ENCODE measurements around the gene IL3RA.
"Not testable (repeated sequence)": the region's sequence is repeated elsewhere in the genome, so short reads cannot be mapped to it uniquely, and the experiment has no call there.

Gene IL3RA

DNA sequence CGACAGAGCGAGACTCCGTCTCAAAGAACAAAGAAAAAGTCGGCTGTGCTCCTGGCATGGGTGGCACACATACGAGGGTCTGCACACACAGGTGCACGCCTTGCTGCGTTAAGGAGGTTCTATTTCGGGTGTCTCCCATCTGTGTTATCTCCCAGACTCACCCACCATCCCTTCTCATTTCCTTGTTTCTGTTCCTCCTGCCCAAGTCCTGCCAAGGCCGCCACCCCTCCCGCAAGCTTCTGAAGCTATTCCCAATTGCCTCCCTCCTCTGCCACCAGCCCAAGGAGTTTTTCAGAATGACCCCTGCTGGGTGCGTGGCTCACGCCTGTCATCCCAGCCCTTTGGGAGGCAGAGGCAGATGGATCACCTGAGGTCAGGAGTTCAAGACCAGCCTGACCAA is 6.0 kb upstream of the IL3RA start:
- no peak for DNase-seq (ENCODE audit: low read depth in 2 of 3, low spot score in 1 of 3)

- not testable (repeated sequence) for DNase-seq (ENCODE audit: low read depth in 2 of 3, low spot score in 1 of 3)
These were observed 4.2 kb upstream of the IL3RA start for GRCh38 chrX:1332433-1332832.

DNA sequence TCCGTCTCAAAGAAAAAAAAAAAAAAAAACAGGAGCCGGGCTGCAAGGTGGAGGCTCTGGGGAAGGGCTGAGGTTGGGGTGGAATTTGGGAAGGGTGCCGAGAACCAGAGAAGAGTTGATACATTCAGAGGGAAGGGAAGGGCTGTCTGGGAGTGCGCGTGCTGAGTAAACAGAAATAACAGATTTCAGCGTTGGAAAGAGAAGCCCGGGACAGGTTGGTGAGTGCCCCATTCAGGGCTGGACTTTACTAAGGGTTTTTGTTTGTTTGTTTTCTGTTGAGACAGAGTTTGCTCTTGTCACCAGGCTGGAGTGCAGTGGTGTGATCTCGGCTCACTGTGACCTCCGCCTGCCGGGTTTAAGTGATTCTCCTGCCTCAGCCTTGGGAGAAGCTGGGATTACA is 1.7 kb upstream of the IL3RA start:
- DNase-seq (ENCODE audit: low read depth in 2 of 3, low spot score in 1 of 3), result no peak

DNA sequence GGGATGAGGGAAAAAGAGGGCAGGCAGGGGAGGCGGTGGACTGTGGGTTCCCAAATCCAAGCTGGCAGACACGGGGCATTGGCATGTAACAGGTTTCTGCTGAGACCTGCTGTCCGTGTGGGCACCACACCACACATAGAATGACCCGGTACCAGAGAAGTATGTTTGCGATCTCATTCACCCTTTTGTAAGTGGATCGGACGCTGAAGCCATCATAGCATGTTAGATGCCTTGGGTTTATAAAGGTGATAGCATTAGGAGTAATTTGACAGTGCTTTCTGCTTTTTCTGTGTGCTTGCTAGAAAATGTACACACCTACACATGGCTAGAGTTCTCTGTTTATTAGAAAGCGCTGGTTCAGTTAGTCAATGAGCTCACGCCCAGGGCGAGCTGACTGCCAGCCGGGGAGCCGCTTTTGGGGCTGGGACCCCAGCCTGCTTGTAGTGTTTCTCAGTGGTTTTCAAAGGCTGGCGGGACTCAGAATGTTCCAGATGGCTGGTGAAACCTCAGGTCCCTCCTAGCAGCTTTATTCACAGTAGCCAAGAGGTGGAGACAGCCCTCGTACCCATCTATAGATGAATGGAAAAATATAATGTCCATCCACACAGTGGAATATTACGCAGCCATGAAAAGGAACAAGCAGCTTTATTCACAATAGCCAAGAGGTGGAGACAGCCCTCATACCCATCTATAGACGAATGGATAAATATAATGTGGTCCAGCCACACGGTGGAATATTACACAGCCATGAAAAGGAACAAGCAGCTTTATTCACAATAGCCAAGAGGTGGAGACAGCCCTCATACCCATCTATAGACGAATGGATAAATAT is 579 bp downstream of the IL3RA start:
- DNase-seq (ENCODE audit: low read depth in 2 of 3, low spot score in 1 of 3), result no peak

DNA sequence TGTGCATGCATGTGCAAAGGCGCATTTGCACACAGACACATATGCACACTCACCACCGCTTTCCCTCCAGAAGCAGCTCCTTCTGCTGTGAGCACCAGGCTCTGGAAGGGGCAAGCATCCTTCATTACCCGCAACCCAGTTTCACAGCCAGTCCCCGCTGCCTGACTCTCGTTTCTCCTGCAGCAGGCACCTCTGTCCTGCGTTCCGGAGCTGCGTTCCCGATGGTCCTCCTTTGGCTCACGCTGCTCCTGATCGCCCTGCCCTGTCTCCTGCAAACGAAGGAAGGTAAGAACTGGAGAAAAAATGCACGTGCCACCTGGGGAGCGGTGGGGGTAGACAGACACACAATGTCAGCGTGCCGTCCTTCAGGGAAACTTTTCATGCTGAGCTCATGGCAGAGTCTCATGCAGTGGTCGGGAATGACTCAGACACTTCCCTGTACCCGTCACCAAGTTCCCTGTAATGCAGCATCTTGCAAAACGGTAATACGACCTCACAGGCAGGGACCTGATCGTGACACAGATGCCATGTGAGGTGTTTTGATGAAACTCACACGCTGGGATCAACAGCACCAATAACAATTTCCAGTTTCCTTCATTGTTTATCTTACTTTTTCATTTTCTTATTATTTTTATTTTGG is 5.1 kb downstream of the IL3RA start:
- no peak for DNase-seq (ENCODE audit: low read depth in 2 of 3, low spot score in 1 of 3)

DNA sequence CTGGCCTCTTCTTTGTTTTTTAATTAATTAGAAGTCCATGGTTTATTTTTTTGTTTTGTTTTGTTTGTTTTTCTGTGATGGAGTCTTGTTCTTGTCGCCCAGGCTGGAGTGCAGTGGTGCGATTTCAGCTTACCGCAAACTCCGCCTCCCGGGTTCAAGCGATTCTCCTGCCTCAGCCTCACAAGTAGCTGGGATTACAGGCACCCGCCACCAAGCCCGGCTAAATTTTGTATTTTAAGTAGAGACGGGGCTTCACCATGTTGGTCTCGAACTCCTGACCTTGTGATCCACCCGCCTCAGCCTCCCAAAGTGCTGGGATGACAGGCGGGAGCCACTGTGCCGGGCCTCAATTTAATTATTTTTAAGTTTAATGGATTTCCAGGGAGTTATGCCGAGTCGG is 13.0 kb downstream of the IL3RA start:
- DNase-seq (ENCODE audit: low read depth in 2 of 3, low spot score in 1 of 3), result not testable (repeated sequence)

GRCh38 chrX:1351981-1352714 is 15.6 kb downstream of the IL3RA start:
- DNase-seq (ENCODE audit: low read depth in 2 of 3, low spot score in 1 of 3), result no peak

GRCh38 chrX:1354036-1355019 is 17.7 kb downstream of the IL3RA start:
- no peak for DNase-seq (ENCODE audit: low read depth in 2 of 3, low spot score in 1 of 3)

GRCh38 chrX:1355131-1356046 is 18.8 kb downstream of the IL3RA start:
- DNase-seq (ENCODE audit: low read depth in 2 of 3, low spot score in 1 of 3), result no peak

- DNase-seq (ENCODE audit: low read depth in 2 of 3, low spot score in 1 of 3), result no peak
These were observed 21.4 kb downstream of the IL3RA start for GRCh38 chrX:1357993-1358392.

- DNase-seq (ENCODE audit: low read depth in 2 of 3, low spot score in 1 of 3), result no peak
These were observed 22.4 kb downstream of the IL3RA start for GRCh38 chrX:1358793-1359476.

DNA sequence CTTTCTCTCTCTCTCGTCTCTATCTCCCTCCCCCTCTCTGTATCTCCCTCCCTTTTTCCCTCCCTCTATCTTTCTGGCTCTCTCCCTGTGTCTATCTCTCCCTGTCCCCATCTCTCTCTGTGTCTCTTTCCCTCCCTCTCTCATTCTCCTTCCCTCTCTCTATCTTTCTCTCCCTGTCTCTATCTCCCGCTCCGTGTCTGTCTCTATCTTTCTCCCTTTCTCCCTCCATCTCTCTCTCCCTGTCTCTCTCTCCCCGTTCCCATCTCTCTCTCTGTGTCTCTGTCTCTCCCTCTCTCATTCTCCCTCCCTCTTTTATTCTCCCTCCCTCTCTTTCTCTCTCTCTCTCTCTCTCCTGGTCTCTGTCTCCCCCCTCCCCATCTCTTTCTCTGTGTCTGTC is 22.9 kb downstream of the IL3RA start:
- DNase-seq (ENCODE audit: low read depth in 2 of 3, low spot score in 1 of 3), result no peak

- DNase-seq (ENCODE audit: low read depth in 2 of 3, low spot score in 1 of 3), result no peak
These were observed 23.6 kb downstream of the IL3RA start for GRCh38 chrX:1360171-1360570.

DNA sequence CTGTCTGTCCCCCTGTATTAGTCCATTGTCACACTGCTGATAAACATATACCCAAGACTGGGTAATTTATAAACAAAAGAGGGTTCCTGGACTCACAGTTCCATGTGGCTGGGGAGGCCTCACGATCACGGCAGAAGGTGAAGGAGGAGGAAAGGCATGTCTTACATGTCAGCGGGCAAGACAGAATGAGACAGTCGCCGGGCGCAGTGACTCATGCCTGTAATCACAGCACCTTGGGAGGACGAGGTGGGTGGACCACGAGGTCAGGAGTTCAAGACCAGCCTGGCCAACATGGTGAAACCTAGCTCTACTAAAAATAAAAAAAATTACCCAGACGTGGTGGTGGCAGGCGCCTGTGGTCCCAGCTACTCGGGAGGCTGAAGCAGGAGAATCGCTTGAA is 24.7 kb downstream of the IL3RA start:
- no peak for DNase-seq (ENCODE audit: low read depth in 2 of 3, low spot score in 1 of 3)

- no peak for DNase-seq (ENCODE audit: low read depth in 2 of 3, low spot score in 1 of 3)
These were observed 25.3 kb downstream of the IL3RA start for GRCh38 chrX:1361910-1362309.

GRCh38 chrX:1366363-1366762 is 29.8 kb downstream of the IL3RA start:
- DNase-seq (ENCODE audit: low read depth in 2 of 3, low spot score in 1 of 3), result not testable (repeated sequence)

- DNase-seq (ENCODE audit: low read depth in 2 of 3, low spot score in 1 of 3), result no peak
These were observed 31.8 kb downstream of the IL3RA start for GRCh38 chrX:1368385-1368698.

DNA sequence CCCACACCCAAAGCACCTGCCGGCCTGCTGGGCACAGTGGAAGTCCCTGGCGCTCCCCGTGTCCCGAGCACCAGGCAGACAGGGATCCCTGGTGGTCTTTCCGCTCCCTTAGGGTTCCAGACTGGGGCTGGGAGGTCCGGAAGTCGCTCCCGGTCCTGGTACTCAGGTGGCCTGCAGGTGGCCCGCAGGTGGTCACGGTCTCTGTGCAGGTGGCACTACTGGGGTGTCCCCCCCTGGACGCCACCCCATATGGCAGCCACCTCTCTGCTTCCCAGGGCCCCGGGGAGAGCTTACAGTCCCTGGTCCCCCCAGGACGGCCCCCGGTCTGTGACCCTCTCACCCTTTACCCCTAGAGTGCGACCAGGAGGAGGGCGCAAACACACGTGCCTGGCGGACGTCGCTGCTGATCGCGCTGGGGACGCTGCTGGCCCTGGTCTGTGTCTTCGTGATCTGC is 41.7 kb downstream of the IL3RA start:
- no peak for DNase-seq (ENCODE audit: low read depth in 2 of 3, low spot score in 1 of 3)

GRCh38 chrX:1380672-1381233 is 44.2 kb downstream of the IL3RA start:
- no peak for DNase-seq (ENCODE audit: low read depth in 2 of 3, low spot score in 1 of 3)

Data from stimulated activated CD4-positive, alpha-beta T cell treated with anti-CD3 and anti-CD28 coated beads, Interleukin-12 subunit alpha, Interleukin-12 subunit beta, amount 100 ng/mL, for 48 hours (primary cell).